ENCODE measurements around the gene PDE11A. TPM values are rescaled to one million over a fixed set of nuclear protein-coding genes. Genes with fewer than 3 reads are reported as not detected.

PDE11A gene
- total and polyA plus RNA-seq, 2 experiments from 2014 or later, result 0.08 to 0.73 TPM

DNA sequence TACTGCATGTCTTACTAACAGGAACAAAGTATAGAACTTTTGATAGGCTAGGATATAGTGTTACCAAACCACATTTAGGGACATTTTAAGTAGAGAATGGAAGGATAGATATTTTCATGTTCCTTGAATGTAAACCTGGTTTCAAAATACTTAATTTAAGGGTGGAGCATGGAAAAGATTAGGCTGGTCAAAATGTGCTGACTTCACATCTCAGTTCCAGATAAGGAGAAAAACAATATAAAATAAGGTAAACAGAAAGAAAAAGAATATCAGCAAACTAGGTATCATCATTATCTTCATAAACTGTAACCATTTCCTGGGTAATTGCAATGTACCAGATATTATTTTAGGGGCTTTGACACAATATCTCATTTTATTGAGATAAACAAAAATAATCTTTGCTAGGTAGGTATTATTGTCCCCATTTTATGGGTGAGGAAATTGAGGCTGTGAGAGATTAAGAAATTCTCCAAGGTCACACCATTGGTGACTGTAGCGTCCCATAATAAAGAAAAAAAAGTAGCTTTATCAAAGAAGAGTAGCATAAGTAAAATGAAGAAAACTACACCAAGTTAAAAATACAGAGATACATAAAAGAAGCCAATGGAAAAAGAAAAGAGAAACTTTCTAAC, 3.6 kb downstream of the PDE11A start (continued):
- TF ChIP-seq, protein P1, sequence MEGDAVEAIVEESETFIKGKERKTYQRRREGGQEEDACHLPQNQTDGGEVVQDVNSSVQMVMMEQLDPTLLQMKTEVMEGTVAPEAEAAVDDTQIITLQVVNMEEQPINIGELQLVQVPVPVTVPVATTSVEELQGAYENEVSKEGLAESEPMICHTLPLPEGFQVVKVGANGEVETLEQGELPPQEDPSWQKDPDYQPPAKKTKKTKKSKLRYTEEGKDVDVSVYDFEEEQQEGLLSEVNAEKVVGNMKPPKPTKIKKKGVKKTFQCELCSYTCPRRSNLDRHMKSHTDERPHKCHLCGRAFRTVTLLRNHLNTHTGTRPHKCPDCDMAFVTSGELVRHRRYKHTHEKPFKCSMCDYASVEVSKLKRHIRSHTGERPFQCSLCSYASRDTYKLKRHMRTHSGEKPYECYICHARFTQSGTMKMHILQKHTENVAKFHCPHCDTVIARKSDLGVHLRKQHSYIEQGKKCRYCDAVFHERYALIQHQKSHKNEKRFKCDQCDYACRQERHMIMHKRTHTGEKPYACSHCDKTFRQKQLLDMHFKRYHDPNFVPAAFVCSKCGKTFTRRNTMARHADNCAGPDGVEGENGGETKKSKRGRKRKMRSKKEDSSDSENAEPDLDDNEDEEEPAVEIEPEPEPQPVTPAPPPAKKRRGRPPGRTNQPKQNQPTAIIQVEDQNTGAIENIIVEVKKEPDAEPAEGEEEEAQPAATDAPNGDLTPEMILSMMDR (conservative IDR thresholded peaks at IDR 0.05; ENCODE audit: low read depth in 2 of 2), result no peak
- no peak for TF ChIP-seq JUNB (IDR thresholded peaks at IDR 0.05; ENCODE audit: unreplicated experiment)
- TF ChIP-seq, protein P2, sequence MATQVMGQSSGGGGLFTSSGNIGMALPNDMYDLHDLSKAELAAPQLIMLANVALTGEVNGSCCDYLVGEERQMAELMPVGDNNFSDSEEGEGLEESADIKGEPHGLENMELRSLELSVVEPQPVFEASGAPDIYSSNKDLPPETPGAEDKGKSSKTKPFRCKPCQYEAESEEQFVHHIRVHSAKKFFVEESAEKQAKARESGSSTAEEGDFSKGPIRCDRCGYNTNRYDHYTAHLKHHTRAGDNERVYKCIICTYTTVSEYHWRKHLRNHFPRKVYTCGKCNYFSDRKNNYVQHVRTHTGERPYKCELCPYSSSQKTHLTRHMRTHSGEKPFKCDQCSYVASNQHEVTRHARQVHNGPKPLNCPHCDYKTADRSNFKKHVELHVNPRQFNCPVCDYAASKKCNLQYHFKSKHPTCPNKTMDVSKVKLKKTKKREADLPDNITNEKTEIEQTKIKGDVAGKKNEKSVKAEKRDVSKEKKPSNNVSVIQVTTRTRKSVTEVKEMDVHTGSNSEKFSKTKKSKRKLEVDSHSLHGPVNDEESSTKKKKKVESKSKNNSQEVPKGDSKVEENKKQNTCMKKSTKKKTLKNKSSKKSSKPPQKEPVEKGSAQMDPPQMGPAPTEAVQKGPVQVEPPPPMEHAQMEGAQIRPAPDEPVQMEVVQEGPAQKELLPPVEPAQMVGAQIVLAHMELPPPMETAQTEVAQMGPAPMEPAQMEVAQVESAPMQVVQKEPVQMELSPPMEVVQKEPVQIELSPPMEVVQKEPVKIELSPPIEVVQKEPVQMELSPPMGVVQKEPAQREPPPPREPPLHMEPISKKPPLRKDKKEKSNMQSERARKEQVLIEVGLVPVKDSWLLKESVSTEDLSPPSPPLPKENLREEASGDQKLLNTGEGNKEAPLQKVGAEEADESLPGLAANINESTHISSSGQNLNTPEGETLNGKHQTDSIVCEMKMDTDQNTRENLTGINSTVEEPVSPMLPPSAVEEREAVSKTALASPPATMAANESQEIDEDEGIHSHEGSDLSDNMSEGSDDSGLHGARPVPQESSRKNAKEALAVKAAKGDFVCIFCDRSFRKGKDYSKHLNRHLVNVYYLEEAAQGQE (IDR thresholded peaks at IDR 0.05; ENCODE audit: unreplicated experiment), result no peak
- no peak for TF ChIP-seq ZNF114 (CRISPR knock-in tag; IDR thresholded peaks at IDR 0.05)

DNA sequence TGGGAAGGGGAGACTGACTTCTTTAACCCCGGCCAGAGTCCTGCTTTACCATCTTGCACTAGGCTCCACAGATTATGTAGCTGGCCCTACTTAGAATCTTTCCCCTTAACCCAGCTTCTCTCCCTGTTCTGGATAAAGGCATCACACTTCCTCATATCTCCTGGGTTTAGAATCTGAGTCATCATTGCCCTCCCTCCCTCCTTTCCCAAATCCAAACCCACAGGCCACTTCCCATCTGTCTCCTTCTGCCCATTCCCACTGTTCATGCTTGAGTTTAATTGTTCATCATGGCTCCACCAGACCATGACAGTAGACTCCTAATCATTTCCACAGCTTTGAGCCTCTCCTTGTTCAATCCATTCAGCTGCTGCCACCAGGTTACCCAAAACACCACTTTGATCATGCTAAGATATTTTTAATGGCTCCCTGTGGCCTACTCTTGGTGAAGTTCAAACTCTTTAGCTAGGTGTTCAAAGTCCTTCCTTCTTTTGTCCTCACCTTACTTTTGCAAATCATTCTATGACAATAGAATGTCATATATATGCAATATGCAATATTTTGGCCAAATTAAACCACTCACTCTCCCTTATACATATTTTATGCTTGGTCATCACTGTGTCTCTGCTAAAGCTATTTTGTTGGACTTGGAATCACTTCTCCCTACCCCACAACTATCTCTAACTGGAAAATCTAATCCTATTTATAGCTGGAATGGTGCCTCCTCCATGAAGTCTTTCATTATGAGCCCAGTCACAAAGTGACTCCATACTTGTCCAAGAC, 5.5 kb downstream of the PDE11A start:
- Histone ChIP-seq H3K4me1 (ENCODE audit: insufficient read depth) (no peaks in the 10 kb centered on the region), H2AFZ (no peak overlapping the region), H3K4me2 (no peak overlapping the region), H3K79me2 (replicated peaks; ENCODE audit: insufficient read depth) (no peaks in the 10 kb centered on the region), H3K4me3 (no peak overlapping the region), H3K27me3 (ENCODE audit: insufficient read depth) (peaks cover 16% of the 10 kb centered on the region), H3K9me2 (ENCODE audit: insufficient read depth) (no peaks in the 10 kb centered on the region), H3K36me3 (ENCODE audit: insufficient read depth) (no peaks in the 10 kb centered on the region), H4K20me1 (replicated peaks; ENCODE audit: insufficient read depth) (no peaks in the 10 kb centered on the region), H3F3A (replicated peaks; ENCODE audit: low read depth) (no peaks in the 10 kb centered on the region), H3K27ac (ENCODE audit: low read depth) (no peak overlapping the region)
- Mint-ChIP-seq H3K4me3 (no peak overlapping the region), H3K27me3 (ENCODE audit: insufficient read depth, low read depth, poor library complexity) (peaks cover 6% of the 10 kb centered on the region), H3K27ac (no peak overlapping the region), H3K9me3 (no peaks in the 10 kb centered on the region), H3K36me3 (ENCODE audit: low read depth) (no peaks in the 10 kb centered on the region), H3K4me1 (peaks cover 3% of the 10 kb centered on the region)
- DNase-seq (ENCODE audit: low spot score) (no peak), ATAC-seq (no peak)
- TF ChIP-seq POLR2AphosphoS5 (IDR thresholded peaks at IDR 0.05; ENCODE audit: low read depth) (no peak), EZH2 (IDR thresholded peaks at IDR 0.05; ENCODE audit: low read depth, unreplicated experiment) (no peak), STAT1 (IDR thresholded peaks at IDR 0.05; ENCODE audit: unreplicated experiment) (no peak), JUNB (IDR thresholded peaks at IDR 0.05; ENCODE audit: unreplicated experiment) (no peak), NANOG (IDR thresholded peaks at IDR 0.05; ENCODE audit: borderline replicate concordance) (no peak), CREB1 (CRISPR knock-in tag; IDR thresholded peaks at IDR 0.05; ENCODE audit: low read depth) (no peak), EZH2phosphoT487 (IDR thresholded peaks at IDR 0.05; ENCODE audit: unreplicated experiment) (no peak)
- TF ChIP-seq, protein P3, sequence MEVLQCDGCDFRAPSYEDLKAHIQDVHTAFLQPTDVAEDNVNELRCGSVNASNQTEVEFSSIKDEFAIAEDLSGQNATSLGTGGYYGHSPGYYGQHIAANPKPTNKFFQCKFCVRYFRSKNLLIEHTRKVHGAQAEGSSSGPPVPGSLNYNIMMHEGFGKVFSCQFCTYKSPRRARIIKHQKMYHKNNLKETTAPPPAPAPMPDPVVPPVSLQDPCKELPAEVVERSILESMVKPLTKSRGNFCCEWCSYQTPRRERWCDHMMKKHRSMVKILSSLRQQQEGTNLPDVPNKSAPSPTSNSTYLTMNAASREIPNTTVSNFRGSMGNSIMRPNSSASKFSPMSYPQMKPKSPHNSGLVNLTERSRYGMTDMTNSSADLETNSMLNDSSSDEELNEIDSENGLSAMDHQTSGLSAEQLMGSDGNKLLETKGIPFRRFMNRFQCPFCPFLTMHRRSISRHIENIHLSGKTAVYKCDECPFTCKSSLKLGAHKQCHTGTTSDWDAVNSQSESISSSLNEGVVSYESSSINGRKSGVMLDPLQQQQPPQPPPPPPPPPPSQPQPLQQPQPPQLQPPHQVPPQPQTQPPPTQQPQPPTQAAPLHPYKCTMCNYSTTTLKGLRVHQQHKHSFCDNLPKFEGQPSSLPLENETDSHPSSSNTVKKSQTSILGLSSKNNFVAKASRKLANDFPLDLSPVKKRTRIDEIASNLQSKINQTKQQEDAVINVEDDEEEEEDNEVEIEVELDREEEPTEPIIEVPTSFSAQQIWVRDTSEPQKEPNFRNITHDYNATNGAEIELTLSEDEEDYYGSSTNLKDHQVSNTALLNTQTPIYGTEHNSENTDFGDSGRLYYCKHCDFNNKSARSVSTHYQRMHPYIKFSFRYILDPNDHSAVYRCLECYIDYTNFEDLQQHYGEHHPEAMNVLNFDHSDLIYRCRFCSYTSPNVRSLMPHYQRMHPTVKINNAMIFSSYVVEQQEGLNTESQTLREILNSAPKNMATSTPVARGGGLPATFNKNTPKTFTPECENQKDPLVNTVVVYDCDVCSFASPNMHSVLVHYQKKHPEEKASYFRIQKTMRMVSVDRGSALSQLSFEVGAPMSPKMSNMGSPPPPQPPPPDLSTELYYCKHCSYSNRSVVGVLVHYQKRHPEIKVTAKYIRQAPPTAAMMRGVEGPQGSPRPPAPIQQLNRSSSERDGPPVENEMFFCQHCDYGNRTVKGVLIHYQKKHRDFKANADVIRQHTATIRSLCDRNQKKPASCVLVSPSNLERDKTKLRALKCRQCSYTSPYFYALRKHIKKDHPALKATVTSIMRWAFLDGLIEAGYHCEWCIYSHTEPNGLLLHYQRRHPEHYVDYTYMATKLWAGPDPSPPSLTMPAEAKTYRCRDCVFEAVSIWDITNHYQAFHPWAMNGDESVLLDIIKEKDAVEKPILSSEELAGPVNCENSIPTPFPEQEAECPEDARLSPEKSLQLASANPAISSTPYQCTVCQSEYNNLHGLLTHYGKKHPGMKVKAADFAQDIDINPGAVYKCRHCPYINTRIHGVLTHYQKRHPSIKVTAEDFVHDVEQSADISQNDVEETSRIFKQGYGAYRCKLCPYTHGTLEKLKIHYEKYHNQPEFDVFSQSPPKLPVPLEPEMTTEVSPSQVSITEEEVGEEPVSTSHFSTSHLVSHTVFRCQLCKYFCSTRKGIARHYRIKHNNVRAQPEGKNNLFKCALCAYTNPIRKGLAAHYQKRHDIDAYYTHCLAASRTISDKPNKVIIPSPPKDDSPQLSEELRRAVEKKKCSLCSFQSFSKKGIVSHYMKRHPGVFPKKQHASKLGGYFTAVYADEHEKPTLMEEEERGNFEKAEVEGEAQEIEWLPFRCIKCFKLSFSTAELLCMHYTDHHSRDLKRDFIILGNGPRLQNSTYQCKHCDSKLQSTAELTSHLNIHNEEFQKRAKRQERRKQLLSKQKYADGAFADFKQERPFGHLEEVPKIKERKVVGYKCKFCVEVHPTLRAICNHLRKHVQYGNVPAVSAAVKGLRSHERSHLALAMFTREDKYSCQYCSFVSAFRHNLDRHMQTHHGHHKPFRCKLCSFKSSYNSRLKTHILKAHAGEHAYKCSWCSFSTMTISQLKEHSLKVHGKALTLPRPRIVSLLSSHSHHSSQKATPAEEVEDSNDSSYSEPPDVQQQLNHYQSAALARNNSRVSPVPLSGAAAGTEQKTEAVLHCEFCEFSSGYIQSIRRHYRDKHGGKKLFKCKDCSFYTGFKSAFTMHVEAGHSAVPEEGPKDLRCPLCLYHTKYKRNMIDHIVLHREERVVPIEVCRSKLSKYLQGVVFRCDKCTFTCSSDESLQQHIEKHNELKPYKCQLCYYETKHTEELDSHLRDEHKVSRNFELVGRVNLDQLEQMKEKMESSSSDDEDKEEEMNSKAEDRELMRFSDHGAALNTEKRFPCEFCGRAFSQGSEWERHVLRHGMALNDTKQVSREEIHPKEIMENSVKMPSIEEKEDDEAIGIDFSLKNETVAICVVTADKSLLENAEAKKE (CRISPR knock-in tag; IDR thresholded peaks at IDR 0.05), result no peak
